Ovary (tissue), 3 donors: ENCODE data around the gene MMP20.

Source experiments
- CTCF ChIP-seq, 3 donors: fragments of 450-650 bp in 2 of 3; fragments of 200-600 bp in 1 of 3; IDR thresholded peaks; one replicate each; pipeline versions ENCODE4 v1.5.1 to v1.8.0; 2016 to 2022; ENCODE audit warnings: antibody characterized with exemption in 3 of 3, mild to moderate bottlenecking in 1 of 3
- POLR2A ChIP-seq: fragments of 450-650 bp; IDR thresholded peaks from one replicate; pipeline ENCODE4 v1.6.1; 2017; ENCODE audit warnings: antibody characterized with exemption, mild to moderate bottlenecking, moderate library complexity
- donor health status: DM: no; HTN: no; CAD: no.

GRCh38 chr11:102561636-102562035 is 63.5 kb downstream of the MMP20 start:
- TF ChIP-seq CTCF (IDR thresholded peaks at IDR 0.05) (no peak), POLR2A (no peak)
